HepG2 (cell line): ENCODE measurements around the gene BCL2A1. TPM values are rescaled to one million over a fixed set of nuclear protein-coding genes. Genes with fewer than 3 reads are reported as not detected.

Experiments
- AHDC1 ChIP-seq: sonication (generic); formaldehyde crosslinking; IDR thresholded peaks from 2 replicates; pipeline ENCODE4 v1.5.1; 2020; ENCODE audit warnings: mild to moderate bottlenecking, missing genetic modification reagents, borderline replicate concordance
- CREB1 ChIP-seq, 2 experiments: fragments of 450-650 bp in 1 of 2; IDR thresholded peaks; 2 replicates each; pipeline ENCODE4 v1.6.1; 2016 to 2017; ENCODE audit warnings: control low read depth in 1 of 2, mild to moderate bottlenecking in 1 of 2, missing compliant biosample characterization in 1 of 2, missing genetic modification characterization in 1 of 2
- GMEB1 ChIP-seq: sonication (generic); formaldehyde crosslinking; IDR thresholded peaks from 2 replicates; pipeline ENCODE4 v1.5.1; 2020; ENCODE audit warnings: missing genetic modification reagents, mild to moderate bottlenecking, borderline replicate concordance
- MLX ChIP-seq: IDR thresholded peaks from 2 replicates; pipeline ENCODE4 v1.6.1; 2016
- NR2C2 ChIP-seq: sonication (generic); formaldehyde crosslinking; IDR thresholded peaks from 2 replicates; pipeline ENCODE4 v1.4.0; 2020; ENCODE audit warnings: missing genetic modification reagents, mild to moderate bottlenecking, moderate library complexity, borderline replicate concordance
- RFX5 ChIP-seq: IDR thresholded peaks from 2 replicates; pipeline ENCODE4 v1.6.1; 2011; ENCODE audit warnings: low read depth, low read length, improper control_type of control experiment
- SALL2 ChIP-seq: sonication (generic); formaldehyde crosslinking; IDR thresholded peaks from 2 replicates; pipeline ENCODE4 v1.8.1; 2023; ENCODE audit warnings: mild to moderate bottlenecking, missing genetic modification reagents, inconsistent platforms
- ZMAT3 ChIP-seq: sonication (generic); formaldehyde crosslinking; conservative IDR thresholded peaks from 2 replicates; pipeline ENCODE4 v1.7.0; 2021; ENCODE audit warnings: missing genetic modification reagents
- ZNF230 ChIP-seq: sonication (generic); formaldehyde crosslinking; IDR thresholded peaks from 2 replicates; pipeline ENCODE4 v1.4.0; 2020; ENCODE audit warnings: mild to moderate bottlenecking, missing genetic modification reagents
- ZNF740 ChIP-seq: sonication (generic); formaldehyde crosslinking; IDR thresholded peaks from 2 replicates; pipeline ENCODE4 v1.4.0; 2020; ENCODE audit warnings: missing genetic modification reagents
- polyA plus RNA-seq, 8 experiments: library from polyadenylated mRNA; depleted of rRNA in 3 of 8; stranded (reverse) in 7 of 8; unstranded in 1 of 8; fragments of >200 nt; fragmentation: Illumina TruSeq in 4 of 8; extraction: Trizol in 4 of 8; gene quantifications; 2 replicates each; pipeline versions ENCODE4 v1.2.1 to v1.2.3, GENCODE V29; 2011 to 2016; ENCODE audit warnings: low read depth in 4 of 8, missing spikeins in 1 of 8, mixed read lengths in 1 of 8; ENCODE audit not compliant: insufficient read depth in 1 of 8
- total RNA-seq, 5 experiments: library from RNA; depleted of rRNA; stranded (reverse); fragments of >200 nt; fragmentation: Illumina TruSeq; extraction: Trizol; gene quantifications; 2 replicates each; pipeline ENCODE4 v1.2.3, GENCODE V29; 2016; ENCODE audit warnings: low read depth in 1 of 5

The BCL2A1 gene
- total and polyA plus RNA-seq, 2 of the 13 experiments (the other 11 are each of a cell fraction or from before 2014, with no cell fraction given), result 0.08 to 0.31 TPM

GRCh38 chr15:79978655-79979514, 7.9 kb upstream of the BCL2A1 start (continued):
- TF ChIP-seq CREB1 (IDR thresholded peaks at IDR 0.05) (no peak), CREB1 (CRISPR knock-in tag; IDR thresholded peaks at IDR 0.05) (peak; percentile 54; the same call in 1 of the 2 replicates), RFX5 (no peak), MLX (CRISPR knock-in tag) (peak; percentile 37; the same call in 1 of the 2 replicates), ZMAT3 (CRISPR knock-in tag) (no peak), ZNF740 (CRISPR knock-in tag) (no peak), GMEB1 (CRISPR knock-in tag) (no peak), NR2C2 (no peak; the same call in 1 of the 2 replicates), AHDC1 (CRISPR knock-in tag) (peak; percentile 87; the same call in 1 of the 2 replicates), ZNF230 (CRISPR knock-in tag) (no peak), SALL2 (CRISPR knock-in tag) (peak; percentile 17; the same call in 1 of the 2 replicates)
